Adrenal gland (tissue), 12 donors: ENCODE data around the gene EYS. TPM values are rescaled to one million over a fixed set of nuclear protein-coding genes. Genes with fewer than 3 reads are reported as not detected.

ENCODE experiments used
- DNase-seq, 7 donors: peaks; one replicate each; pipeline ENCODE4 v3.0.0-alpha.2; 2019 to 2020
- H3K27ac ChIP-seq, 5 donors: fragments of 200-600 bp; sonication (generic) in 4 of 5; 1 replicate in 3 of 5; 2 replicates in 2 of 5; pipeline versions ENCODE4 v1.5.1 to v1.8.0; 2016 to 2020; ENCODE audit warnings: mild to moderate bottlenecking in 1 of 5
- H3K27me3 ChIP-seq: fragments of 200-600 bp; 2 replicates; pipeline ENCODE4 v1.8.0; 2021
- H3K36me3 ChIP-seq, 2 donors: fragments of 200-600 bp; replicated peaks in 1 of 2; 1 replicate in 1 of 2; 2 replicates in 1 of 2; pipeline versions ENCODE4 v1.5.1 to v1.8.0; 2018 to 2022
- H3K4me1 ChIP-seq, 2 donors: fragments of 200-600 bp; replicated peaks in 1 of 2; 1 replicate in 1 of 2; 2 replicates in 1 of 2; pipeline versions ENCODE4 v1.5.1 to v1.8.0; 2018 to 2021
- H3K4me3 ChIP-seq, 4 donors: fragments of 200-600 bp; sonication (generic) in 3 of 4; one replicate each; pipeline ENCODE4 v1.5.1; 2016 to 2018
- H3K9me3 ChIP-seq, 3 donors: fragments of 200-600 bp; sonication (generic) in 1 of 3; replicated peaks in 1 of 3; 1 replicate in 2 of 3; 2 replicates in 1 of 3; pipeline versions ENCODE4 v1.5.1 to v1.8.0; 2016 to 2021
- CTCF ChIP-seq, 6 experiments: fragments of 450-650 bp in 4 of 6; fragments of 200-600 bp in 2 of 6; sonication (generic) in 1 of 6; IDR thresholded peaks; 1 replicate in 5 of 6; 2 replicates in 1 of 6; pipeline versions ENCODE4 v1.5.1 to v1.8.0; 2016 to 2021; ENCODE audit warnings: antibody characterized with exemption in 6 of 6, mild to moderate bottlenecking in 2 of 6, moderate library complexity in 1 of 6
- POLR2A ChIP-seq, 2 donors: fragments of 450-650 bp; IDR thresholded peaks; one replicate each; pipeline ENCODE4 v1.6.1; 2017; ENCODE audit warnings: antibody characterized with exemption in 2 of 2, mild to moderate bottlenecking in 2 of 2, moderate library complexity in 1 of 2
- WGBS, 4 donors: extraction: QIAGEN DNeasy Blood & Tissue Kit in 2 of 4; methylation state at CpG; one replicate each; pipeline versions ENCODE4 v1.1.5 to v1.1.7; 2013 to 2017; 5-methylcytosine and 5-hydroxymethylcytosine counted together
- intact Hi-C, 2 donors: fragments of 100-400 bp; cut with DNase I; formaldehyde crosslinking; loops; one replicate each; pipeline versions ENCODE4 v1.14.1 to v1.15.0; 2022 to 2023
- polyA plus RNA-seq, 3 donors: library from polyadenylated mRNA; stranded (reverse); fragments of 200-250 nt in 2 of 3; fragments of 350-450 nt in 1 of 3; fragmentation: Illumina TruSeq in 1 of 3; extraction: RNeasy Lipid Tissue Mini Kit (QIAGEN cat#74804) in 1 of 3; gene quantifications; one replicate each; pipeline ENCODE4 v1.2.3, GENCODE V29; 2013 to 2014
- total RNA-seq, 9 donors: library from RNA; depleted of rRNA in 4 of 9; stranded (reverse); fragments of >200 nt in 4 of 9; fragments of 120-200 nt in 1 of 9; fragmentation: NEBNext Ultra II Directional in 1 of 9; extraction: Animal tissue kit (Norgen Biotek cat#: 25700) in 1 of 9; gene quantifications; one replicate each; pipeline versions ENCODE4 v1.1.0 to v1.2.4, GENCODE V29; 2013 to 2023
- donor health status: healthy with polysubstance abuse.
- donor health status: Bipolar disorder and iron deficiency.
- donor health status: DM: yes; HTN: yes; CAD: no.
- donor health status: DM: no; HTN: no; CAD: no.
- donor health status: DM: no; HTN: no; CAD: no.
- donor health status: DM: yes; HTN: yes; CAD: no.

Gene EYS
- total and polyA plus RNA-seq, 12 donors = 0.03 to 3.1 (median 0.18) TPM; not detected in 7

- H3K27ac ChIP-seq = no peak overlapping the region
- H3K27me3 ChIP-seq = no peaks in the 10 kb centered on the region
- no peaks in the 10 kb centered on the region for H3K9me3 ChIP-seq
- DNase-seq = no peak
- intact Hi-C loops = no loop called here
- TF ChIP-seq POLR2A (IDR thresholded peaks at IDR 0.05) (no peak), CTCF (IDR thresholded peaks at IDR 0.05) (no peak)
- H3K4me1 ChIP-seq = no peaks in the 10 kb centered on the region
- H3K36me3 ChIP-seq = peaks cover 0 to 77% of the 10 kb centered on the region in 2 donors
- H3K4me3 ChIP-seq = no peak overlapping the region
Observed at GRCh38 chr6:63709148-63709547, 1997.9 kb downstream of the EYS start.

GRCh38 chr6:63708631-63709030 is 1998.4 kb downstream of the EYS start:
- peaks cover 0 to 77% of the 10 kb centered on the region in 2 donors for H3K36me3 ChIP-seq
- DNase-seq = no peak
- intact Hi-C loops = no loop called here
- H3K4me1 ChIP-seq = no peaks in the 10 kb centered on the region
- no peak overlapping the region for H3K4me3 ChIP-seq
- H3K9me3 ChIP-seq = no peaks in the 10 kb centered on the region
- no peaks in the 10 kb centered on the region for H3K27me3 ChIP-seq
- no peak for TF ChIP-seq POLR2A (IDR thresholded peaks at IDR 0.05)
- 96 to 98% (median 98%) methylated on average over 1 of the region's 1 CpG for WGBS, 4 donors
- H3K27ac ChIP-seq = no peak overlapping the region

DNA sequence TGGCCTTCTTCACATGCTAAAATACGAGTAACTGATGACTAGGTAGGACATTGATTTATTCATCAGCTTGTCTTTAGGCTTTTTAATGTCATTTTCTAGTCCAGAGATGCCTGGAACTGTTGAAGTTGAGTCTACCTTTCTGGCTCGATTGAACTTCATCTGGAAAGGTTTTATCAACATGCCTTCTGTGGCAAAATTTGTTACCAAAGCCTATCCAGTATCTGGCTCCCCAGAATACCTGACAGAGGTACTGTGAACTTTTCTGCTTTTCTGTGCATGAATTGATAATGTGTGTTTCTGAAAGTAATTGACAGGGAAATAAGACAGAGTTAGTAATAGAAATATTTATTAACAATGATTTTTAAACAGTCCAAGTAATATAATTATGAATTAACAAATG is 2000.4 kb downstream of the EYS start:
- H3K27ac ChIP-seq = no peak overlapping the region
- intact Hi-C loops = no loop called here
- peaks cover 0 to 64% of the 10 kb centered on the region in 2 donors for H3K36me3 ChIP-seq
- no peaks in the 10 kb centered on the region for H3K9me3 ChIP-seq
- no peak overlapping the region for H3K4me3 ChIP-seq
- H3K4me1 ChIP-seq = no peaks in the 10 kb centered on the region
- DNase-seq = no peak
- H3K27me3 ChIP-seq = no peaks in the 10 kb centered on the region
- TF ChIP-seq POLR2A (IDR thresholded peaks at IDR 0.05) (no peak), CTCF (IDR thresholded peaks at IDR 0.05) (no peak)
- 59 to 69% (median 65%) methylated on average over 2 of the region's 2 CpGs for WGBS, 4 donors

- H3K36me3 ChIP-seq = peaks cover 0 to 60% of the 10 kb centered on the region in 2 donors
- H3K9me3 ChIP-seq = no peaks in the 10 kb centered on the region
- H3K27me3 ChIP-seq = no peaks in the 10 kb centered on the region
- no peaks in the 10 kb centered on the region for H3K4me1 ChIP-seq
- H3K4me3 ChIP-seq = no peak overlapping the region
- TF ChIP-seq CTCF (IDR thresholded peaks at IDR 0.05) (no peak), POLR2A (IDR thresholded peaks at IDR 0.05) (no peak)
- intact Hi-C loops = no loop called here
- DNase-seq = no peak
- WGBS, 4 donors = 88 to 97% (median 91%) methylated on average over 2 of the region's 2 CpGs
- H3K27ac ChIP-seq = no peak overlapping the region
Observed at GRCh38 chr6:63705707-63706106, 2001.3 kb downstream of the EYS start.

GRCh38 chr6:63690221-63690620 is 2016.8 kb downstream of the EYS start:
- Histone ChIP-seq H3K27me3 (no peaks in the 10 kb centered on the region), H3K36me3 (peaks cover 0 to 7% of the 10 kb centered on the region in 2 donors), H3K4me1 (peaks cover under 1 to 11% of the 10 kb centered on the region in 2 donors), H3K9me3 (no peaks in the 10 kb centered on the region), H3K27ac (no peak overlapping the region), H3K4me3 (no peak overlapping the region)
- intact Hi-C loops = no loop called here
- no peak for TF ChIP-seq CTCF (IDR thresholded peaks at IDR 0.05)
- TF ChIP-seq POLR2A (IDR thresholded peaks at IDR 0.05) = no peak
- DNase-seq = no peak
